ENCODE results near the gene RARB.

The RARB gene

GRCh38 chr3:25527336-25527735 lies 99.3 kb downstream of the RARB start:
- Mint-ChIP-seq H3K27me3 (peaks cover 4% of the 10 kb centered on the region), H3K9me3 (peaks cover 12% of the 10 kb centered on the region), H3K4me1 (peaks cover 7% of the 10 kb centered on the region), H3K36me3 (peaks cover 2% of the 10 kb centered on the region), H3K4me3 (no peak overlapping the region), H3K27ac (no peak overlapping the region)

GRCh38 chr3:25527801-25528200 lies 99.7 kb downstream of the RARB start:
- peaks cover 3% of the 10 kb centered on the region for H3K36me3 Mint-ChIP-seq
- H3K27ac Mint-ChIP-seq, result no peak overlapping the region
- peaks cover 13% of the 10 kb centered on the region for H3K9me3 Mint-ChIP-seq
- no peak overlapping the region for H3K4me3 Mint-ChIP-seq
- H3K4me1 Mint-ChIP-seq, result peaks cover 7% of the 10 kb centered on the region
- H3K27me3 Mint-ChIP-seq, result peaks cover 3% of the 10 kb centered on the region

DNA sequence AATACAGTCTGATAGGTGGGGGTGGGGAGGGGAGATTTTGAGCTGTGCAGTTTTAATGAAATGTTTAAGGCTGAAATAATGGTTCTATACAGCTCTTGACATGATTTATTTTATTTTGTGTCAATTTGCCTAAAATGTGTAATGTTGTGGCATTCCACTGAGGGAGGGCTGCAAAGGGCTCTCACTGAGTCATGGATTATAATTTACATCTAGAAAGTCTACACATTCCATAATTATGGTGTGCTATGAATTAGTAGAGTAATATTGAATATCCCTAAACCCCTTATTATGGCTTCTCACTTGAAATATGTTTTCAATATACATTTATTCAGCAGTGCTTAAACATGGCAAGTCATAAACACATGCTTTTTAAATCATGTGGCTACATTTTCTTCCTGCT lies 103.9 kb downstream of the RARB start:
- H3K9me3 Mint-ChIP-seq, result peaks cover 13% of the 10 kb centered on the region
- no peak overlapping the region for H3K4me3 Mint-ChIP-seq
- H3K4me1 Mint-ChIP-seq, result no peaks in the 10 kb centered on the region
- H3K27ac Mint-ChIP-seq, result no peak overlapping the region
- peaks cover 2% of the 10 kb centered on the region for H3K27me3 Mint-ChIP-seq
- peaks cover 3% of the 10 kb centered on the region for H3K36me3 Mint-ChIP-seq

DNA sequence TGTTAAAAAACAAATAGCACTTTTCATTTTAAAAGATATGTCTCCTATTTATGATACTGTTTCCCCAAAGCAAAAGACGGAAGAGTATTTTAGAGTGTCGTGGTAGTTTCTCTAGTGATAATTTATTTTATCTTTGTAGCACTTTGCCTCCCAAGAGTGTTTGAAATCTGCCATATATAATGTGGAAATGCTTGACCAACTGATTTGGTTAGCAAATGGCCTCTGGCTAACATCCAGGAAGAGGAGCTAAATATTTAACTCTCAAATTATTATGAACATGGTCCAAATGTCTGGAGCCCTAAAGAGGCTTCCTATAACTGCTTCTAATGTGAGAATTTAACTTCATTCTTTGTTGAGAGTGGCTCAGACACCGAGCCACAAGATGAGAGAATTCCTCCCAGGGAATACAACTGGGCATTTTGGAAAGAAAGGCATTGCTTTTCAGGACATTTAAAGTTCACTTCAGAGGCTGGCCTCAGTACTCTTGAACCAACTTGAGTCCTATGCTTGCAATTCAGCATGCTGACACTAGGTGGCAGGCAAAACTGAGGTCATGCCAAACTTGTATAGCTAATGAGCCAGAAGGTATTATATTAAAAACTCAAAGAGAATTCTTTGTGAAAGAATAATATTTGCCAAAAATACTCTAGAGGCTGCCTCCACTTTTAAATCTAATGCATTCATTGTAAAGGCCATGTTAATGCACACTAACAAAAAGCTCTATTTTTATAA lies 104.5 kb downstream of the RARB start:
- Mint-ChIP-seq H3K9me3 (peaks cover 13% of the 10 kb centered on the region), H3K27me3 (peaks cover 2% of the 10 kb centered on the region), H3K27ac (no peak overlapping the region), H3K4me1 (no peaks in the 10 kb centered on the region), H3K36me3 (peaks cover 3% of the 10 kb centered on the region), H3K4me3 (no peak overlapping the region)

GRCh38 chr3:25533399-25533798 lies 105.3 kb downstream of the RARB start:
- Mint-ChIP-seq H3K27me3 (peaks cover 2% of the 10 kb centered on the region), H3K4me1 (no peaks in the 10 kb centered on the region), H3K4me3 (no peak overlapping the region), H3K36me3 (peaks cover 3% of the 10 kb centered on the region), H3K9me3 (peaks cover 13% of the 10 kb centered on the region), H3K27ac (no peak overlapping the region)

DNA sequence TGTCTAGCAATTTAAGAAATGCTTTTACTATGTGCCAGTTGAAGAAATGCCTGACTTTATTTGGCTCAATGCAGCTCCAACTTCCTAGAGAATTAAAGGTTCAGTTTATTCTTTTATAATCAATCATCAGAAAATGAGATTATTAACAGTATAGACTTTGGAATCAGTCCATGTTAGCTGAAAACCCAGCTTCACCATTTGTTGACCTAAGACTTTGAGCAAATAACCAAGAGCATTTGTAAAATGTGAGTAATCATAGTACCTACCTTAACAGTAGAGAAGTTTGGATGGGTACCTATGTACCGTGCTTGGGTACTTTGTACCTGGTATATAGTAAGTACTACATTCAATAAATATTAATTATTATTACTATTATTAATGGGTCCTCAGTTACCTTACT lies 105.9 kb downstream of the RARB start:
- Mint-ChIP-seq H3K9me3 (peaks cover 13% of the 10 kb centered on the region), H3K27ac (no peak overlapping the region), H3K27me3 (peaks cover 2% of the 10 kb centered on the region), H3K4me3 (no peak overlapping the region), H3K36me3 (peaks cover 3% of the 10 kb centered on the region), H3K4me1 (no peaks in the 10 kb centered on the region)

DNA sequence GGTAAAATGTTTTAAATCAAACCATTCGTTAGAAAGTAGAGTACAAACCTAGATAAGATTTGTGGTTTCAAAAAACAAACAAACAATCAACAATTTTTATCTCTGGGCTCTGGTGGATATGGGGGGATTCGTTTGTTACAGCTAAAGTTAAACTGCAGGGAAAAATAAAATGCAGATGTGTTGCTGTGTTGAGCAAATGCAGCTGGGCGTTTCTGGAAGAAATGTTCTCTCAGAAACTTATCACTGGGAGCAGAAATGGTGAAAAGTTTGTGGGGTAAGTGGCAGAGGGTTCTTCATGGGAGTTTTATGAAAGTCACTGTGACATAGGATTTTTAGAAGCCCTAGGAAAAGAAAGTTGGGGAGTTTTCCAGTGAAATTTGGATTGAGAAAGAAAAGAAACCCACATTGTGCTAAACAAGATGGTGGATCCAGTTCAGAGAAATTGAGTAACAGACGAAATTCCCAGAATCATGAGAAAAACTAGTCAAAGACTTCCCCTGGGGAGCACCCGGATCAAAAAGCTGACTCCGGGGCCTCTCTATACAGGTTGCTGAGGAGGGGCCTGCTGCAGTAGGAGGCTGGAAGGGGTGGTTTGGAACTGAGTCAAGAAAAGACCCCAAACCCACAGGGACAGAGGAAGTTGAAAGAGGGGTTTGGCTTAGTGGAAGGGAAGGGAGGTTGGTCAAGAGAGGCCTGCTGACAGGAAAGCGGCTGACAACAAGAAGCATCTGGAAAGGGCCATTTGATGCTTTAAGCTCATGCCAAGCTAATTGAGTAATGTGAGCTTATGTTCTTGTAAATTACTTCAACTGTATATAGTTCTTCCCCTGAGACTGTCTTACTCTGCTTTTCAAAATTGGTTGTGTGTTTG lies 108.7 kb downstream of the RARB start:
- peaks cover 5% of the 10 kb centered on the region for H3K9me3 Mint-ChIP-seq
- H3K36me3 Mint-ChIP-seq, result peaks cover 3% of the 10 kb centered on the region
- H3K4me1 Mint-ChIP-seq, result no peaks in the 10 kb centered on the region

GRCh38 chr3:25537516-25537915 lies 109.5 kb downstream of the RARB start:
- Mint-ChIP-seq H3K9me3 (no peaks in the 10 kb centered on the region), H3K36me3 (no peaks in the 10 kb centered on the region), H3K4me3 (no peak overlapping the region), H3K27ac (no peak overlapping the region), H3K27me3 (peaks cover 2% of the 10 kb centered on the region), H3K4me1 (no peaks in the 10 kb centered on the region)

More for the DNA sequence above, 108.7 kb downstream of the RARB start:
- no peak overlapping the region for H3K4me3 Mint-ChIP-seq
- no peak overlapping the region for H3K27ac Mint-ChIP-seq
- peaks cover 2% of the 10 kb centered on the region for H3K27me3 Mint-ChIP-seq

DNA sequence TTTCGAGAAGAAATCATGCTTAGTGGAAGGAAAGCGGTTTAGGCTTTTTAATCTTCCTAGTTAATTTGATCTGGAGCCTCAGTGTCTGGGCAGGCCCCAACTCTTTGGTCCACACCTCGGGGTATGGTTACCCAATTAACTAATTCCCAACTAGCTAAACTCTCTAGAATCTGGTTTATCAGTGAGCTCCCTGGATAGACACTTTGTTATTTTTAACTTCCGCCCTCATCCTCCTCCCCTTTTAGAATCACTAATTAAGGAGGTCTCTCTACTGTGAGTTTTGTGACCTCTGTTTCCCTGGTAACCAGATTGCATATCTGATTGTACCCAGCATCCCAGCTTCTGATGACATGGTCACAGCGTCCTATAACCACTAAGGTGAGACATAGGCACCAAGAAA lies 112.2 kb downstream of the RARB start:
- Mint-ChIP-seq H3K27ac (no peak overlapping the region), H3K27me3 (peaks cover 4% of the 10 kb centered on the region), H3K36me3 (no peaks in the 10 kb centered on the region), H3K9me3 (no peaks in the 10 kb centered on the region), H3K4me3 (no peak overlapping the region), H3K4me1 (no peaks in the 10 kb centered on the region)

- Mint-ChIP-seq H3K27me3 (peaks cover 2% of the 10 kb centered on the region), H3K27ac (no peak overlapping the region), H3K4me1 (no peaks in the 10 kb centered on the region), H3K36me3 (no peaks in the 10 kb centered on the region), H3K9me3 (no peaks in the 10 kb centered on the region), H3K4me3 (no peak overlapping the region)
Observed at GRCh38 chr3:25542492-25543039, 114.5 kb downstream of the RARB start.

- H3K36me3 Mint-ChIP-seq, result no peaks in the 10 kb centered on the region
- no peak overlapping the region for H3K27ac Mint-ChIP-seq
- H3K27me3 Mint-ChIP-seq, result peaks cover 2% of the 10 kb centered on the region
- no peaks in the 10 kb centered on the region for H3K9me3 Mint-ChIP-seq
- no peak overlapping the region for H3K4me3 Mint-ChIP-seq
- no peaks in the 10 kb centered on the region for H3K4me1 Mint-ChIP-seq
Observed at GRCh38 chr3:25547103-25547502, 119.0 kb downstream of the RARB start.

- Mint-ChIP-seq H3K36me3 (no peaks in the 10 kb centered on the region), H3K27ac (no peak overlapping the region), H3K9me3 (no peaks in the 10 kb centered on the region), H3K4me1 (no peaks in the 10 kb centered on the region), H3K27me3 (peaks cover 2% of the 10 kb centered on the region), H3K4me3 (no peak overlapping the region)
Observed at GRCh38 chr3:25547943-25548674, 120.0 kb downstream of the RARB start.

DNA sequence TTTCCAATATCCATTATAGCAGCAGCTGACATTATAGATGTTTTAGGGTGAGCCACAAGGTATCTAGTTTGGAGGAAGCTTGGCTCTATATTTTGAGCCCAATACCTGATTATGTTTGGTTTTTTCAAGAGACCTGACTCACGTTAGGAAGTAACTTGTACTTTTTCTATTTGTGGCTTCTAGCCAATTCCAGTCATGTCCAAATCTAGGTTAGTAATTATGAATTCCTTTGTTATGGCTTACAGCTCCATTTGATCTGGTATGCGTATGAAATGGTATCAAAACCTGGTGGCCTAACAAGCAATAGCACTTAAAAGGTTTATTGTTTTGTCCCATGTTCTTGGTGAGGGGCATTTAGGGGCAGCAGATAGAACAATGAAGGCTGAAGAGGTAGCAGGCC lies 120.8 kb downstream of the RARB start:
- Mint-ChIP-seq H3K4me3 (no peak overlapping the region), H3K36me3 (no peaks in the 10 kb centered on the region), H3K4me1 (no peaks in the 10 kb centered on the region), H3K9me3 (no peaks in the 10 kb centered on the region), H3K27ac (no peak overlapping the region), H3K27me3 (peaks cover 2% of the 10 kb centered on the region)

DNA sequence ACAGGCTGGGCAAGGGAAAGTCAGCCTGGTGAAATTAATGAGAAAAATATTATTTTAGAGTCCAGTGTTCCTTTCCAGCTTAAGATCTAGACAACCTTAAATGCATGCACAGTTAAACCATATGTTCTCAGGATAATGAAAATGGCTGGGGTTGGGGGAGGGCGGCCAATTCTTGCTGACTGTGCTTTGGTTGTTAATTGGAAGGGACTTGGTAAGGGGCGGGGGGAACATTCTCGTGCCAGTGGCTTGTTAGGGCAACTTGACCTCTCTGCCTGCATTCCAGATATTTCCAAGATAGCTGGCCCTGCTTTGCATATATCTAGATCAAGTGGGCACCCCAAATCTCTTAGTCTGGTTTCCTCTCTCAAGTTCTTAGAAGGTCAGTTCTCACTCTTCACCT lies 124.2 kb downstream of the RARB start:
- Mint-ChIP-seq H3K27ac (no peak overlapping the region), H3K4me1 (no peaks in the 10 kb centered on the region), H3K9me3 (no peaks in the 10 kb centered on the region), H3K27me3 (no peaks in the 10 kb centered on the region), H3K4me3 (no peak overlapping the region), H3K36me3 (no peaks in the 10 kb centered on the region)

DNA sequence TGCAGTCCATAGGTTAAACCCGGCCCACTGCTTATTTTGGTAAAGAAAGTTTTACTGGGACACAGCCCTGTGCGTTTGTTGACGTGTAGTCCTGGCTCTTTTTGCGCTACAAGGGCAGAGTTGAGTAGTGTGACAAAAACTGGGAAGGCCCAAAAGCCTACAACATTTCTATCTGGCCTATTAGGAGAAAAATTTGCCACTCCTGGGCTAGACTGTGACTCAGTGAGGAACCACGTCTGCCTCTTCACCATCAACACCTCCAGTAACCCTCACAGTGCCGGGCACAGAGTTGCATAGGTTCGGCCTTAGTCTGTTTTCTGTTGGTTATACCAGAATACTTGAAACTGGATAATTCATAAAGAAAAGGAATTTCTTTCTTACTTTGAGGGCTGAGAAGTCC lies 126.3 kb downstream of the RARB start:
- no peaks in the 10 kb centered on the region for H3K27me3 Mint-ChIP-seq
- no peaks in the 10 kb centered on the region for H3K4me1 Mint-ChIP-seq
- H3K9me3 Mint-ChIP-seq, result no peaks in the 10 kb centered on the region
- H3K27ac Mint-ChIP-seq, result no peak overlapping the region
- H3K36me3 Mint-ChIP-seq, result no peaks in the 10 kb centered on the region
- H3K4me3 Mint-ChIP-seq, result no peak overlapping the region

All from activated naive CD4-positive, alpha-beta T cell treated with anti-CD3 and anti-CD28 coated beads, Interleukin-2, amount 50 U/mL, for 24 hours (primary cell).